Activated T-cell treated with anti-CD3 and anti-CD28 coated beads, Interleukin-2, amount 50 U/mL, for 4 hours (primary cell): ENCODE measurements around the gene CDK13. TPM values are rescaled to one million over a fixed set of nuclear protein-coding genes. Genes with fewer than 3 reads are reported as not detected.
"Not testable (repeated sequence)": the region's sequence is repeated elsewhere in the genome, so short reads cannot be mapped to it uniquely, and the experiment has no call there.

Experiments
- ATAC-seq, 2 donors: fragments of 200-7000 bp; cut with Tn5 transposase; one replicate each; pipeline ENCODE4 v1.10.0; 2021
- DNase-seq: peaks from one replicate; pipeline ENCODE4 v3.0.0-alpha.2; 2020
- H3K27me3 Mint-ChIP-seq: one replicate; pipeline ENCODE4 v1.8.0; 2021; ENCODE audit warnings: low read depth, mixed read lengths
- H3K36me3 Mint-ChIP-seq: one replicate; pipeline ENCODE4 v1.8.0; 2022; ENCODE audit warnings: mixed read lengths; ENCODE audit not compliant: insufficient read depth
- H3K4me1 Mint-ChIP-seq: one replicate; pipeline ENCODE4 v1.8.0; 2021; ENCODE audit warnings: low read depth, mixed read lengths
- H3K4me3 Mint-ChIP-seq: one replicate; pipeline ENCODE4 v1.8.0; 2021; ENCODE audit warnings: mild to moderate bottlenecking, moderate library complexity, mixed read lengths
- H3K9me3 Mint-ChIP-seq: one replicate; pipeline ENCODE4 v1.8.0; 2021; ENCODE audit warnings: mixed read lengths
- total RNA-seq, 3 donors: library from RNA; stranded (reverse); gene quantifications; one replicate each; pipeline ENCODE4 v1.2.1, GENCODE V29; 2021

Gene CDK13
- 10 to 100 TPM; 33.9 to 39.3 (median 35.9) TPM for total RNA-seq

- H3K4me1 Mint-ChIP-seq = peaks cover 35% of the 10 kb centered on the region
- DNase-seq = peak; percentile 85
- no peaks in the 10 kb centered on the region for H3K27me3 Mint-ChIP-seq
- H3K9me3 Mint-ChIP-seq = no peaks in the 10 kb centered on the region
- peaks cover 5% of the 10 kb centered on the region for H3K36me3 Mint-ChIP-seq
- peak; percentile 44 to 46 for ATAC-seq
- peak within 1 kb of the TSS; percentile 89 for H3K4me3 Mint-ChIP-seq
These were observed at the start of gene CDK13 for GRCh38 chr7:39949971-39950472. TSS of gene CDK13 (plus strand) at chr7:39950256. CDS start at chr7:39950642, 386 bp downstream.

GRCh38 chr7:39904077-39904486 lies 46.0 kb upstream of the CDK13 start:
- no peak for DNase-seq
- no peaks in the 10 kb centered on the region for H3K27me3 Mint-ChIP-seq
- no peak for ATAC-seq
- H3K9me3 Mint-ChIP-seq = peaks cover 11% of the 10 kb centered on the region
- H3K4me3 Mint-ChIP-seq = no peak overlapping the region
- no peaks in the 10 kb centered on the region for H3K36me3 Mint-ChIP-seq
- H3K4me1 Mint-ChIP-seq = no peaks in the 10 kb centered on the region

DNA sequence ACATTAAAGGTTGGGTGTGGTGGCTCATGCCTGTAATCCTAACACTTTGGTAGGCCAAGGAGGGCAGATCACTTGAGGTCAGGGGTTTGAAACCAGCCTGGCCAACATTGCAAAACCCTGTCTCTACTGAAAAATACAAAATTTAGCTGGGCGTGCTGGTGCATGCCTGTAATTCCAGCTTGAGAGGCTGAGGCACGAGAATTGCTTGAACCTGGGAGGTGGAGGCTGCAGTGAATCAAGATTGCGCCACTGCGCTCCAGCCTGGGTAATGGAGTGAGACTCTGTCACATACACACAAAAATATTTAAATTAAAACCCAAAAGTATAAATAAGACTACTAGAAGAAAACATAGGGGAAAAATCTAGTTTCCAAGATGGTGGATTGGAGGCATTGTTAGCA lies 41.9 kb upstream of the CDK13 start:
- Mint-ChIP-seq H3K4me3 (no peak overlapping the region), H3K4me1 (no peaks in the 10 kb centered on the region), H3K36me3 (peaks cover 5% of the 10 kb centered on the region), H3K9me3 (peaks cover 25% of the 10 kb centered on the region), H3K27me3 (no peaks in the 10 kb centered on the region)
- ATAC-seq (no peak), DNase-seq (no peak)

- Mint-ChIP-seq H3K27me3 (no peaks in the 10 kb centered on the region), H3K4me3 (no peak overlapping the region), H3K4me1 (no peaks in the 10 kb centered on the region), H3K36me3 (peaks cover 5% of the 10 kb centered on the region), H3K9me3 (peaks cover 25% of the 10 kb centered on the region)
- ATAC-seq (no peak), DNase-seq (no peak)
These were observed 41.1 kb upstream of the CDK13 start for GRCh38 chr7:39908973-39909372.

DNA sequence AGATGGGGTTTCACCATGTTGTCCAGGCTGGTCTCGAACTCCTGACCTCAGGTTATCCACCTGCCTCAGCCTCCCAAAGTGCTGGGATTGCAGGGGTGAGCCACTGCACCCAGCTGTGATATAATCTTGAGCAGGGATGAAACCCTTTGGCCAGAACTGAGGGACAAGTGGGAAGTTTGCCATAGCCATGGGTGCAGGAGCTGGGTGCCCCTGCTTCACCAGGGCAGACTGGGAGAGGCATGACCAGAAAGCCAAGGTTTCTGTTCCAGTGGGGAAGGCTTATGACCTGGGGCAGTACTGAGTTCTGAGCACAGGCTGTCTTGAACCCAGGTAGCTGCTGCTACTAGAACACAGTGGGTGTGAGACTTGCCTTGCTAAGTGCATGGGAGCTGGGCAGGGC lies 40.5 kb upstream of the CDK13 start:
- DNase-seq (no peak), ATAC-seq (no peak)
- Mint-ChIP-seq H3K4me1 (no peaks in the 10 kb centered on the region), H3K27me3 (no peaks in the 10 kb centered on the region), H3K9me3 (peaks cover 25% of the 10 kb centered on the region), H3K36me3 (peaks cover 5% of the 10 kb centered on the region), H3K4me3 (no peak overlapping the region)

DNA sequence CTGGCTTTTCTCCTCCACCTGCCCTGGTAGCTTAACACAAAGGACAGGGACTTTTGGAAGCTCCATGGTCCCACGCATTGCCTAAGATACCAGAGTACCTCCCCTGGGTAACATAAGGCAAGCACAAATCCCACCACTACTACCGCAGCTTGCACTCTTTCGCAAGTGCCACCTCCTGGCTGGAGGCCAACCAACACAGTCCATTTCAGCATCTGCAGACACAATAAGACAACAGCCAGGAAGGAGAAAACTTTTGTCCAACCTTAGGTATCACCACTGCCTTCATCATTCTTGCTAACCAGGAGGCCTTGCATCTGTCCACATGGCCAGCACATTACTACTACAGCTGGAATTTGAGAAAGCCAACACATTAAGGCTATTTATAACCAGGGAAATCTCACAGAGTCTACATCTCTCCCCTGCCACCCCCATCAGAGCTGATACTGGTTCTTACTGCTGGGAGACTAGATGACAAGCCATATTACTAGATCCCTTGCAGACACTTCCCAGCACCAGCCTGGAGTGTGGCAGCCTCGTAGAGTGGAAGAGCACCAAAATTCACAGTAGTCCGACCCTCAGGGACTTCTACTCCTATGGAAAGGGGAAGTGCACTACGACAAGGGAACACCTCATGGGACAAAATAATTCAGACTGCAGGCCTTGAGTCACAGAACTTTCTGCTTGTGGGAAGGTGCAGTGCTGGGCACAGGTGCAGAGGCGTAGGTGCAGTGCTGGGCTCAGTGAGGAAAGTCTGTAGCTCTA lies 39.8 kb upstream of the CDK13 start:
- Mint-ChIP-seq H3K4me1 (peaks cover 4% of the 10 kb centered on the region), H3K4me3 (no peak overlapping the region), H3K9me3 (peaks cover 25% of the 10 kb centered on the region), H3K27me3 (no peaks in the 10 kb centered on the region), H3K36me3 (peaks cover 5% of the 10 kb centered on the region)
- DNase-seq (no peak), ATAC-seq (no peak)

- Mint-ChIP-seq H3K27me3 (no peaks in the 10 kb centered on the region), H3K36me3 (peaks cover 5% of the 10 kb centered on the region), H3K4me3 (no peak overlapping the region), H3K4me1 (peaks cover 6% of the 10 kb centered on the region), H3K9me3 (peaks cover 25% of the 10 kb centered on the region)
- no peak for DNase-seq
- ATAC-seq = no peak
These were observed 38.9 kb upstream of the CDK13 start for GRCh38 chr7:39911167-39911566.

DNA sequence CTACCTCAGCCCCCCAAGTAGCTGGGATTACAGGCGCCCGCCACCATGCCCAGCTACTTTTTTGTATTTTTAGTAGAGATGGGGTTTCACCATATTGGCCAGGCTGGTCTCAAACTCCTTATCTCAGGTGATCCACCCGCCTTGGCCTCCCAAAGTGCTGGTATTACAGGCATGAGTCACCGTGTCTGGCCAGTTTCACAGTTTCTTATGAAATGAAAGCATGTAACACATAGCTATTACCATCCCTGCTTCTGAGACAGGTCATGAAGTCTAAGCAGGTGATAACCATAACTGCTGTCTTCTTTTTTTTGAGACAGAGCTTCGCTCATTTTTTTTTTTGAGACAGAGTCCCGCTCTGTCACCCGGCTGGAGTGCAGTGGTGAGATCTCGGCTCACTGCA lies 34.2 kb upstream of the CDK13 start:
- not testable (repeated sequence) for H3K4me1 Mint-ChIP-seq, H3K36me3 Mint-ChIP-seq, DNase-seq, H3K27me3 Mint-ChIP-seq, H3K4me3 Mint-ChIP-seq
- peaks cover 14% of the 10 kb centered on the region for H3K9me3 Mint-ChIP-seq
- peak in 1 of 2 donors; percentile 23 for ATAC-seq

GRCh38 chr7:39919646-39920045 lies 30.4 kb upstream of the CDK13 start:
- no peaks in the 10 kb centered on the region for H3K9me3 Mint-ChIP-seq
- DNase-seq (no peak), ATAC-seq (no peak)
- H3K4me1 Mint-ChIP-seq = peaks cover 6% of the 10 kb centered on the region
- no peak overlapping the region for H3K4me3 Mint-ChIP-seq
- peaks cover 4% of the 10 kb centered on the region for H3K27me3 Mint-ChIP-seq
- H3K36me3 Mint-ChIP-seq = no peaks in the 10 kb centered on the region

DNA sequence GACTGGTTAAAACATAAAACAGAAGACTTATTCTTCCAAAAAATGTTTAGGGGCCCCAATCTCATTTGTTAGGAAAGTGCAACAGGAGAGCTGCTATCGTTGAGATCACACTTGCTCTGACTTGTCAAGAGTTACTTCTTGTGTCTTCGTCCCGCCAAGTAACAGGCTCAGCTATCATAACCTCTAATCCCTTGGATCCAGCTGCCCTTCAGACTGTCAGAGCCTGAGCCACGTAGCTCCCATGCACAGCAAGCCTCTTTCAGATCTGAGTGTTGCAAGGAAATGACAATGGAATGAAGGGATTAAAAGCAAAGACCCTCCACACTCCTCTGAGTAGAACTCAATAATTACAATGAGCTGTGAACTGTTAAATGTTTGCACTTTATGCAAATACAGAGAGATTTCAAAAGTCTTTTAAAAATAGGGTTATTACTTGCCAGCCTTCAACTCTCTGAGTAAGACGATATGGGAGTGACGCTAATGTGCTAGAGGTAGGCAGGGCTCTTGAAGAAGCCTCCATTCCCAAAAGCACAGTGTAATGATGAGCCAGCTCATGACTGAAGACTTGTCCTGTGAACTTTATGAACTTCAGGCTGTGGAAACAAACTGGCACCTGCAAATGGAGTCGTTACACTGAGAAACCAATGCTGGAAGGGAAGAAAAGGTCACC lies 28.4 kb upstream of the CDK13 start:
- DNase-seq (no peak), ATAC-seq (no peak)
- Mint-ChIP-seq H3K36me3 (no peaks in the 10 kb centered on the region), H3K27me3 (peaks cover 4% of the 10 kb centered on the region), H3K9me3 (no peaks in the 10 kb centered on the region), H3K4me3 (no peak overlapping the region), H3K4me1 (no peaks in the 10 kb centered on the region)

DNA sequence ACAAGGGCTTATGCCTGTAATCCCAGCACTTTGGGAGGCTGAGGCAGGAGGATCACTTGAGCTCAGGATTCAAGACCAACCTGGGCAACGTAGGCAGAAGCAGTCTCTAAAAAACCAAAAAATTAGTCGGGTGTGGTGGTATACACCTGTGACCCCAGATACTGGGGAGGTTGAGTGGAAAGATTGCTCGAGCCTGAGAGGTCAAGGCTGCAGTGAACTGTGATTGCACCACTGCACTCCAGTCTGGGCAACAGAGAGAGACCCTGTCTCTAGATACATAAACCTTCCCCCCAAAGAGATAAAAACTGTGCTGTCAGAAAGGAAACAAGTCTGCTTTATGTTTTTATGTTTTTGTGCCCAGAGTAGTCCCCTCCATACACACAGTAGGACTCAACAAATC lies 27.5 kb upstream of the CDK13 start:
- Mint-ChIP-seq H3K4me1 (no peaks in the 10 kb centered on the region), H3K9me3 (no peaks in the 10 kb centered on the region), H3K27me3 (peaks cover 4% of the 10 kb centered on the region), H3K4me3 (no peak overlapping the region), H3K36me3 (no peaks in the 10 kb centered on the region)
- DNase-seq (no peak), ATAC-seq (no peak)

DNA sequence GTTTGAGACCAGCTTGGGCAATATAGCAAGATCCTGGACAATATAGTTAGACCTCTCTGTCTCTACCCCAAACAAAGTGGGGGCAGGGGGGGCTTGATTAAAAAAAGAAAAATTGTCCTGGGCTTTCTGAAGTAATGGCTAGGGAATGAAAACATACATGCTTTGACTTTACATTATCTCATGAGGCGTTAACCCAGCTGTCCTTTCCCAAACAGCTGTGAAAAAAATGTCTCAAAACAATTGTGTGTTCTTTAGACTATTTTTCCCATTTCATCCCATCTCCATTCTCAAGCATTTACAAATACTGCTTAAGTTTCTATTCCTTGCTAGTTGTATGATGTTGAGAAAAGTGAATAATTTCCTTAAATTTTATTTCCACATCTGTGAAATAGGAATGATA lies 27.0 kb upstream of the CDK13 start:
- no peak overlapping the region for H3K4me3 Mint-ChIP-seq

GRCh38 chr7:39924122-39924521 lies 25.9 kb upstream of the CDK13 start:
- ATAC-seq (no peak), DNase-seq (no peak)
- Mint-ChIP-seq H3K4me3 (no peak overlapping the region), H3K27me3 (peaks cover 4% of the 10 kb centered on the region), H3K4me1 (no peaks in the 10 kb centered on the region), H3K9me3 (no peaks in the 10 kb centered on the region), H3K36me3 (no peaks in the 10 kb centered on the region)

More for the DNA sequence above, 27.0 kb upstream of the CDK13 start:
- DNase-seq (no peak), ATAC-seq (no peak)
- Mint-ChIP-seq H3K36me3 (no peaks in the 10 kb centered on the region), H3K27me3 (peaks cover 4% of the 10 kb centered on the region), H3K9me3 (no peaks in the 10 kb centered on the region), H3K4me1 (no peaks in the 10 kb centered on the region)

- Mint-ChIP-seq H3K4me3 (no peak overlapping the region), H3K27me3 (peaks cover 4% of the 10 kb centered on the region), H3K4me1 (no peaks in the 10 kb centered on the region), H3K36me3 (no peaks in the 10 kb centered on the region), H3K9me3 (no peaks in the 10 kb centered on the region)
- DNase-seq (no peak), ATAC-seq (no peak)
These were observed 23.9 kb upstream of the CDK13 start for GRCh38 chr7:39926111-39926510.

GRCh38 chr7:39927018-39927417 lies 23.0 kb upstream of the CDK13 start:
- no peaks in the 10 kb centered on the region for H3K4me1 Mint-ChIP-seq
- no peaks in the 10 kb centered on the region for H3K36me3 Mint-ChIP-seq

More at GRCh38 chr7:39927018-39927417, 23.0 kb upstream of the CDK13 start:
- Mint-ChIP-seq H3K9me3 (no peaks in the 10 kb centered on the region), H3K4me3 (no peak overlapping the region), H3K27me3 (peaks cover 4% of the 10 kb centered on the region)
- ATAC-seq (no peak), DNase-seq (no peak)
